ENCODE data around the gene CNOT2.

DNA sequence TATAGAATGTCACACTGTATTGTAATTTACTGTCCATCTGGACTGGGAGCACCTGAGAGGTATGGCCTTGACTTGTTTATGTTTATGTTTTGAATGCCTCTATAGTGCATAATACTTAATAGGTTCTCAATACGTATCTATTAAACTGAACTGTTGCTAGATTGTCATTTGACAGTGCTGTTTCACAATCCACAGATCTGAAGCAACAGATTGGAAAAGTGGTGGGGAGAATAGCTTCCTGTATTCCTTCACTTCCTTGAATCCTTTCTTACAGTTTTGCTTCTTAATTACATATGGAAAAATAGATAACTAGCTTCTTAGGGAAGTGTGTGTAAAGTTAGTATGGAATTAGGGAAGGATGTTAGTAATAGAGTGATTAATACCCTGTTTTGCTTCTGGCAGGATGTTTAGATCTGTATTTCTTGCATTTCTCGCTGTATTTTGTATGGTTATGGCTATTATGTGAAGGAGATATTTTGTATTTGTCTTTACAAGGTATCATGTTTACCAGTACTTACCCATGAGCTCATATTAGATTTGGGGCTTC lies 4.5 kb downstream of the CNOT2 start:
- TF ChIP-seq, protein P1, sequence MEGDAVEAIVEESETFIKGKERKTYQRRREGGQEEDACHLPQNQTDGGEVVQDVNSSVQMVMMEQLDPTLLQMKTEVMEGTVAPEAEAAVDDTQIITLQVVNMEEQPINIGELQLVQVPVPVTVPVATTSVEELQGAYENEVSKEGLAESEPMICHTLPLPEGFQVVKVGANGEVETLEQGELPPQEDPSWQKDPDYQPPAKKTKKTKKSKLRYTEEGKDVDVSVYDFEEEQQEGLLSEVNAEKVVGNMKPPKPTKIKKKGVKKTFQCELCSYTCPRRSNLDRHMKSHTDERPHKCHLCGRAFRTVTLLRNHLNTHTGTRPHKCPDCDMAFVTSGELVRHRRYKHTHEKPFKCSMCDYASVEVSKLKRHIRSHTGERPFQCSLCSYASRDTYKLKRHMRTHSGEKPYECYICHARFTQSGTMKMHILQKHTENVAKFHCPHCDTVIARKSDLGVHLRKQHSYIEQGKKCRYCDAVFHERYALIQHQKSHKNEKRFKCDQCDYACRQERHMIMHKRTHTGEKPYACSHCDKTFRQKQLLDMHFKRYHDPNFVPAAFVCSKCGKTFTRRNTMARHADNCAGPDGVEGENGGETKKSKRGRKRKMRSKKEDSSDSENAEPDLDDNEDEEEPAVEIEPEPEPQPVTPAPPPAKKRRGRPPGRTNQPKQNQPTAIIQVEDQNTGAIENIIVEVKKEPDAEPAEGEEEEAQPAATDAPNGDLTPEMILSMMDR (IDR thresholded peaks at IDR 0.05): no peak
- TF ChIP-seq POLR2A (IDR thresholded peaks at IDR 0.05): no peak
